GM23338 (cell line): ENCODE results near the gene RELB. TPM values are rescaled to one million over a fixed set of nuclear protein-coding genes. Genes with fewer than 3 reads are reported as not detected.

ENCODE experiments used
- ATAC-seq: fragments of 200-7000 bp; cut with Tn5 transposase; 3 replicates; pipeline ENCODE4 v1.9.1; 2020
- DNase-seq: peaks from one replicate; pipeline ENCODE4 v3.0.0-alpha.2; 2015; ENCODE audit warnings: low spot score
- H2AFZ ChIP-seq: fragments of 200-600 bp; sonication (generic); 2 replicates; pipeline ENCODE4 v1.8.0; 2016; ENCODE audit warnings: antibody characterized with exemption, mild to moderate bottlenecking, moderate library complexity
- H3F3A ChIP-seq: fragments of 200-600 bp; sonication (generic); replicated peaks from 2 replicates; pipeline ENCODE4 v1.8.0; 2017; ENCODE audit warnings: antibody characterized with exemption, mixed run types, low read depth
- H3K27ac ChIP-seq: fragments of 200-600 bp; sonication (generic); 2 replicates; pipeline ENCODE4 v1.6.1; 2016; ENCODE audit warnings: low read depth
- H3K27me3 ChIP-seq: fragments of 200-600 bp; sonication (generic); 2 replicates; pipeline ENCODE4 v1.8.0; 2016; ENCODE audit warnings: mild to moderate bottlenecking, mixed run types, moderate library complexity; ENCODE audit not compliant: insufficient read depth
- H3K36me3 ChIP-seq: fragments of 200-600 bp; sonication (generic); 2 replicates; pipeline ENCODE4 v1.8.0; 2016; ENCODE audit warnings: mild to moderate bottlenecking; ENCODE audit not compliant: insufficient read depth
- H3K4me1 ChIP-seq: fragments of 200-600 bp; sonication (generic); 2 replicates; pipeline ENCODE4 v1.8.0; 2016; ENCODE audit warnings: mild to moderate bottlenecking, moderate library complexity; ENCODE audit not compliant: insufficient read depth
- H3K4me2 ChIP-seq: fragments of 200-600 bp; sonication (generic); 2 replicates; pipeline ENCODE4 v1.7.1; 2017; ENCODE audit warnings: mixed run types
- H3K4me3 ChIP-seq: fragments of 200-600 bp; sonication (generic); 2 replicates; pipeline ENCODE4 v1.6.1; 2016; ENCODE audit warnings: mixed run types
- H3K79me2 ChIP-seq: fragments of 200-600 bp; sonication (generic); replicated peaks from 2 replicates; pipeline ENCODE4 v1.8.0; 2017; ENCODE audit warnings: mild to moderate bottlenecking; ENCODE audit not compliant: insufficient read depth
- H3K9me2 ChIP-seq: fragments of 200-600 bp; sonication (generic); 2 replicates; pipeline ENCODE4 v1.8.0; 2017; ENCODE audit not compliant: insufficient read depth
- H4K20me1 ChIP-seq: fragments of 200-600 bp; sonication (generic); replicated peaks from 2 replicates; pipeline ENCODE4 v1.8.0; 2017; ENCODE audit warnings: mild to moderate bottlenecking; ENCODE audit not compliant: insufficient read depth
- H3K27ac Mint-ChIP-seq: 2 replicates; pipeline ENCODE4 v1.8.0; 2020; ENCODE audit warnings: inconsistent platforms, mild to moderate bottlenecking, moderate library complexity, mixed read lengths
- H3K27me3 Mint-ChIP-seq: 3 replicates; pipeline ENCODE4 v1.8.0; 2022; ENCODE audit warnings: low read depth, mild to moderate bottlenecking, moderate library complexity, mixed read lengths, inconsistent platforms; ENCODE audit not compliant: insufficient read depth, poor library complexity
- H3K36me3 Mint-ChIP-seq: 3 replicates; pipeline ENCODE4 v1.8.0; 2021; ENCODE audit warnings: low read depth, mild to moderate bottlenecking, inconsistent platforms, moderate library complexity, mixed read lengths
- H3K4me1 Mint-ChIP-seq: 3 replicates; pipeline ENCODE4 v1.8.0; 2020; ENCODE audit warnings: mild to moderate bottlenecking, inconsistent platforms, mixed read lengths
- H3K4me3 Mint-ChIP-seq: 3 replicates; pipeline ENCODE4 v1.8.0; 2021; ENCODE audit warnings: moderate library complexity, mild to moderate bottlenecking, inconsistent platforms, mixed read lengths
- H3K9me3 Mint-ChIP-seq: 3 replicates; pipeline ENCODE4 v1.8.0; 2020; ENCODE audit warnings: moderate library complexity, mild to moderate bottlenecking, inconsistent platforms, mixed read lengths
- CTCF ChIP-seq, 2 experiments: fragments of 200-600 bp in 1 of 2; sonication (generic) in 1 of 2; conservative IDR thresholded peaks; 2 replicates each; pipeline versions ENCODE4 v1.5.1 to v1.6.1; 2016 to 2017; ENCODE audit warnings: antibody characterized with exemption in 2 of 2, low read depth in 2 of 2, mild to moderate bottlenecking in 2 of 2, moderate library complexity in 1 of 2
- EZH2phosphoT487 ChIP-seq: fragments of 200-600 bp; sonication (generic); IDR thresholded peaks from one replicate; pipeline ENCODE4 v1.8.1; 2018; ENCODE audit warnings: antibody characterized with exemption; ENCODE audit not compliant: unreplicated experiment
- NANOG ChIP-seq: IDR thresholded peaks from 2 replicates; pipeline ENCODE4 v1.6.1; 2016; ENCODE audit warnings: antibody characterized with exemption, borderline replicate concordance
- POLR2AphosphoS5 ChIP-seq: IDR thresholded peaks from 2 replicates; pipeline ENCODE4 v1.6.1; 2016; ENCODE audit warnings: antibody characterized with exemption, low read depth
- ZNF331 ChIP-seq: fragments of 250-450 bp; sonication (Bioruptor Pico); IDR thresholded peaks from 2 replicates; pipeline ENCODE4 v1.5.0; 2020; ENCODE audit warnings: low read depth, mild to moderate bottlenecking, moderate library complexity
- polyA plus RNA-seq: library from polyadenylated mRNA; unstranded; fragments of >200 nt; fragmentation: Nextera tagmentation; extraction: Ambion mirVana; gene quantifications from 2 replicates; pipeline ENCODE4 v1.2.1, GENCODE V29; 2016
- total RNA-seq: library from RNA; depleted of rRNA; stranded (reverse); fragments of >200 nt; shearing (Covaris generic); gene quantifications from 2 replicates; pipeline ENCODE4 v1.2.3, GENCODE V29; 2014
- TF ChIP-seq, protein P1 (sequence below): IDR thresholded peaks from one replicate; pipeline ENCODE4 v1.6.1; 2018; ENCODE audit warnings: antibody characterized with exemption; ENCODE audit not compliant: unreplicated experiment

RELB gene
- total and polyA plus RNA-seq, 2 experiments from 2014 or later = 7.9 to 13.1 TPM

- Mint-ChIP-seq H3K9me3 (no peaks in the 10 kb centered on the region), H3K36me3 (peaks cover 32% of the 10 kb centered on the region), H3K27me3 (peaks cover 9% of the 10 kb centered on the region), H3K4me3 (no peak overlapping the region), H3K27ac (no peak overlapping the region), H3K4me1 (peaks cover 10% of the 10 kb centered on the region)
- TF ChIP-seq CTCF (conservative IDR thresholded peaks at IDR 0.05; ENCODE audit: low read depth in 2 of 2) (peak in 1 of 2 experiments; percentile 26; a peak in 2 of 4 replicates), NANOG (no peak), ZNF331 (CRISPR knock-in tag) (no peak)
- TF ChIP-seq, protein P1, sequence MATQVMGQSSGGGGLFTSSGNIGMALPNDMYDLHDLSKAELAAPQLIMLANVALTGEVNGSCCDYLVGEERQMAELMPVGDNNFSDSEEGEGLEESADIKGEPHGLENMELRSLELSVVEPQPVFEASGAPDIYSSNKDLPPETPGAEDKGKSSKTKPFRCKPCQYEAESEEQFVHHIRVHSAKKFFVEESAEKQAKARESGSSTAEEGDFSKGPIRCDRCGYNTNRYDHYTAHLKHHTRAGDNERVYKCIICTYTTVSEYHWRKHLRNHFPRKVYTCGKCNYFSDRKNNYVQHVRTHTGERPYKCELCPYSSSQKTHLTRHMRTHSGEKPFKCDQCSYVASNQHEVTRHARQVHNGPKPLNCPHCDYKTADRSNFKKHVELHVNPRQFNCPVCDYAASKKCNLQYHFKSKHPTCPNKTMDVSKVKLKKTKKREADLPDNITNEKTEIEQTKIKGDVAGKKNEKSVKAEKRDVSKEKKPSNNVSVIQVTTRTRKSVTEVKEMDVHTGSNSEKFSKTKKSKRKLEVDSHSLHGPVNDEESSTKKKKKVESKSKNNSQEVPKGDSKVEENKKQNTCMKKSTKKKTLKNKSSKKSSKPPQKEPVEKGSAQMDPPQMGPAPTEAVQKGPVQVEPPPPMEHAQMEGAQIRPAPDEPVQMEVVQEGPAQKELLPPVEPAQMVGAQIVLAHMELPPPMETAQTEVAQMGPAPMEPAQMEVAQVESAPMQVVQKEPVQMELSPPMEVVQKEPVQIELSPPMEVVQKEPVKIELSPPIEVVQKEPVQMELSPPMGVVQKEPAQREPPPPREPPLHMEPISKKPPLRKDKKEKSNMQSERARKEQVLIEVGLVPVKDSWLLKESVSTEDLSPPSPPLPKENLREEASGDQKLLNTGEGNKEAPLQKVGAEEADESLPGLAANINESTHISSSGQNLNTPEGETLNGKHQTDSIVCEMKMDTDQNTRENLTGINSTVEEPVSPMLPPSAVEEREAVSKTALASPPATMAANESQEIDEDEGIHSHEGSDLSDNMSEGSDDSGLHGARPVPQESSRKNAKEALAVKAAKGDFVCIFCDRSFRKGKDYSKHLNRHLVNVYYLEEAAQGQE = no peak
- H3K4me1 ChIP-seq = peaks cover 6% of the 10 kb centered on the region
- DNase-seq = peak; percentile 30
- H3K4me2 ChIP-seq = no peak overlapping the region
- H3K9me2 ChIP-seq = no peaks in the 10 kb centered on the region
- no peak overlapping the region for H3K4me3 ChIP-seq
- H3K36me3 ChIP-seq = peaks cover 6% of the 10 kb centered on the region; the same call in 1 of the 2 replicates
- H4K20me1 ChIP-seq = peaks cover 26% of the 10 kb centered on the region
- H3K79me2 ChIP-seq = peaks cover 31% of the 10 kb centered on the region
- ATAC-seq = no peak
- H3K27me3 ChIP-seq = no peaks in the 10 kb centered on the region
- H2AFZ ChIP-seq = no peak overlapping the region
- H3K27ac ChIP-seq = no peak overlapping the region
- peaks cover 16% of the 10 kb centered on the region for H3F3A ChIP-seq
Measured at GRCh38 chr19:45037393-45038169, 36.3 kb downstream of the RELB start.

- ATAC-seq = peak; percentile 98
- H3K4me2 ChIP-seq = peak within 1 kb of the TSS; percentile 93
- H3K27me3 ChIP-seq = no peaks in the 10 kb centered on the region
- peak within 1 kb of the TSS; percentile 100 for H3K4me3 ChIP-seq
- H3K9me3 Mint-ChIP-seq = no peaks in the 10 kb centered on the region
- peaks cover 10% of the 10 kb centered on the region for H3K4me1 Mint-ChIP-seq
- H3K27ac Mint-ChIP-seq = peak within 1 kb of the TSS; percentile 83
- H3K36me3 Mint-ChIP-seq = peaks cover 41% of the 10 kb centered on the region
- peaks cover 20% of the 10 kb centered on the region; the same call in 1 of the 2 replicates for H3K36me3 ChIP-seq
- H3K27me3 Mint-ChIP-seq = peaks cover 9% of the 10 kb centered on the region
- H2AFZ ChIP-seq = 0 out of 2 replicates have a peak within 1 kb of the TSS, but pooled peaks have one; percentile 81
- peak; percentile 96 for DNase-seq
- peak within 1 kb of the TSS; percentile 92 for H3K4me3 Mint-ChIP-seq
- peaks cover 29% of the 10 kb centered on the region for H4K20me1 ChIP-seq
- peaks cover 6% of the 10 kb centered on the region for H3K4me1 ChIP-seq
- no peaks in the 10 kb centered on the region for H3K9me2 ChIP-seq
- peaks cover 43% of the 10 kb centered on the region for H3K79me2 ChIP-seq
- peaks cover 16% of the 10 kb centered on the region for H3F3A ChIP-seq
- peak within 1 kb of the TSS; percentile 81 for H3K27ac ChIP-seq
- TF ChIP-seq POLR2AphosphoS5 (peak; percentile 93), EZH2phosphoT487 (no peak), CTCF (conservative IDR thresholded peaks at IDR 0.05; ENCODE audit: low read depth in 2 of 2) (no peak)
Measured at GRCh38 chr19:45038931-45039893, 37.9 kb downstream of the RELB start, which contains the start of gene CLASRP. TSS of gene CLASRP (plus strand) at chr19:45039045. CDS start at chr19:45040213, 1,168 bp downstream.
